Measurements from ENCODE around the gene PRTFDC1.

DNA sequence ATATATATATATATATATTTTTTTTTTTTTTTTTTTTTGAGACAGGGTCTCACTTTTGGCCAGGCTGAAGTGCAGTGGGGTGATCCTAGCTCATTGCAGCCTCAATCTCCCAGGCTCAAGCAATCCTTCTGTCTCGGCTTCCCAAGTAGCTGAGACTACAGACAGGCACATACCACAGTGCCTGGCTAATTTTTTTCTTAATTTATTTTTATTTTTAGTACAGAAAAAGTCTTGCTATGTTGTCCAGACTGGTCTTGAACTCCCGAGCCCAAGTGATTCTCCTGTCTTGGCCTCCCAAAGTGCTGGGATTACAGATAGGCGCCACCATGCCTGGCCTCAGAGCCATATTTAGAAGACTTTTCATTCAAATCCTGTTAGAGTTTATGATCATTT lies 79.6 kb downstream of the PRTFDC1 start:
- TF ChIP-seq EZH2phosphoT487 (IDR thresholded peaks at IDR 0.05; ENCODE audit: insufficient read depth, low read depth) = no peak
- TF ChIP-seq EZH2 (IDR thresholded peaks at IDR 0.05; ENCODE audit: insufficient read depth, poor library complexity, severe bottlenecking) = no peak
